ENCODE data around the gene LEMD1. TPM values are rescaled to one million over a fixed set of nuclear protein-coding genes. Genes with fewer than 3 reads are reported as not detected.
A peak's percentile ranks its signal among the peaks of the same experiment; 100 is the strongest.
"Not testable (repeated sequence)": the region's sequence is repeated elsewhere in the genome, so short reads cannot be mapped to it uniquely, and the experiment has no call there.

Gene LEMD1
- total RNA-seq, 2 donors from 2014 or later = 3.1 TPM; not detected in 1

DNA sequence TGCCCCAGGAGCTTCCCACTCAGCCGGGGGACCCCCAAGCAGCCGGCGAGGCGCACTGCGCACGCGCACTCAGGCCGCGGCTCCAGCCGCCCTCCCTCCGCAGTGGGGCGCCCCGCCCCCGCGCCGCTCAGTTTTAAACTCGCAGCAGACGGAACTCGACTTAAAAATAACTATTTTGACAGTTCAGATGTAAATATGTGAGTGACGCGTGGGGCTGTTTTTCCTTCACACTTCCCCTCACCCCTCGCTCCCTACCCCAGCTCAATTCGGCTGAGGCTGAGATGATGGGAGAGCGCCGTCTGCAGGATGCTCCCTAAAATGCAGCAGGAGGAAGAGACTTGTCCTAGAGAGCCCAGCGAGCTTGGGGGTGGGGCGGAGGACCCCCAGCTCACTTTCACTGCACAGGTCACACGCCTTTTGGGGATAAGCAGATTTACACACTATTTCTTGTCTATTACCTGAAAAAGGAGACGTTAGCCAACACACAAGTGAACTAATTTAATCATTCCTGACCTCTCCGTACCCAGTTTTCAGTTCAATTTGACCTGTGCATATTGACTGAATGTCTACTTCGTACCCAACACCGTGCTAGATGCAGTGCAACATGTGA is 8.9 kb upstream of the LEMD1 start:
- no peak overlapping the region for H3K27ac Mint-ChIP-seq
- H3K4me3 Mint-ChIP-seq = peak overlapping the region; percentile 85 to 87
- H3K4me1 Mint-ChIP-seq (ENCODE audit: low read depth) = peaks cover 8% of the 10 kb centered on the region
- peaks cover 8% of the 10 kb centered on the region for H3K27me3 Mint-ChIP-seq (ENCODE audit: low read depth)
- peak; percentile 70 to 76 for ATAC-seq (replicated peaks in 1 of 2)
- H3K9me3 Mint-ChIP-seq = no peaks in the 10 kb centered on the region
- H3K36me3 Mint-ChIP-seq (ENCODE audit: insufficient read depth in 2 of 2) = no peaks in the 10 kb centered on the region
- DNase-seq = peak; percentile 57 to 64

DNA sequence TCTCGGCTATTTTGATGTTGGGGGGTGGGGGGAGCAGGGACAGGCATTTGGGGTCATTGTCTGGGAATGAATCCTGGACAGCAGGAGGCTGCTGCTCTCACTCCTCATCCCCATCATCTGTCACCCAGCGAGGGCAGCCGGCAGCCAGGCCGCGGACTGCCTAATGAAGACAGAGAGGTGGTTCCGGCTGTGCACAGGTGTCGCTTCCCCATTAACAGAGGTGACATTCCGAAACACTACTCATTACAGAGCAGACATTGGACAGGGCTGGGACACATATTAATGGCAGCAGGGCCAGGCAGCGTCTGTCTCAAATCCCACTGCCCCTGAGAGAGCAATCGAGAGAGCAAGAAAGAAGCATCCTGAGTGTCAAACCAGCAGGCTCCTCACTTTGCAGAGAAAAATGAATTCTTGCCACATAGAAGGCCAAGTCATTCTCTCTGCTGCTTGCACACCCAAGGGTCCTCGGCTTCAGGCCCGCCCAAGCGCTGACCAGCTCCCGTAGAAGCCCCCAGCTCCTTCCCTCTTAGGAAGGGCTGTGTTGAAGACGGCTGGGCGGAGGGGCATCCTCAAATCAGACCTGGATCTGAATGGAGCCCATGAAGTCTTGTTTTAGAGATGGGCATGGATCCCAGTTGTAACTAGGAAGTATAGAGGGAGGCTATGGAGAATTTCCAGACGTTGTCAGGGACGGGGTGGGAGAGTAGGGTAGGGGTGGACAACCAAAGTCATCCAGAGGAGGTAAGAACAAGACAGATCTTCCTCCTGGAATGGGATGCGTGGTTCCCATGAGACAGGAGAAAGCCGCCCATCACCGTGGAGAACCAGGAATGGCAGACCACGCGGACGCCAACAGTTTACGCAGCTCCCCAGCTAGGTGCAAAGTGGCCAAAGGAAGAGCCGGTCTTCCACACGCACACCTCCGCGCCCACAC is 8.2 kb upstream of the LEMD1 start:
- Mint-ChIP-seq H3K9me3 (no peaks in the 10 kb centered on the region), H3K27ac (no peak overlapping the region), H3K27me3 (ENCODE audit: low read depth) (peaks cover 8% of the 10 kb centered on the region), H3K4me3 (peak overlapping the region; percentile 85 to 87), H3K4me1 (ENCODE audit: low read depth) (peaks cover 8% of the 10 kb centered on the region), H3K36me3 (ENCODE audit: insufficient read depth in 2 of 2) (no peaks in the 10 kb centered on the region)
- ATAC-seq (replicated peaks in 1 of 2) = no peak
- no peak for DNase-seq

DNA sequence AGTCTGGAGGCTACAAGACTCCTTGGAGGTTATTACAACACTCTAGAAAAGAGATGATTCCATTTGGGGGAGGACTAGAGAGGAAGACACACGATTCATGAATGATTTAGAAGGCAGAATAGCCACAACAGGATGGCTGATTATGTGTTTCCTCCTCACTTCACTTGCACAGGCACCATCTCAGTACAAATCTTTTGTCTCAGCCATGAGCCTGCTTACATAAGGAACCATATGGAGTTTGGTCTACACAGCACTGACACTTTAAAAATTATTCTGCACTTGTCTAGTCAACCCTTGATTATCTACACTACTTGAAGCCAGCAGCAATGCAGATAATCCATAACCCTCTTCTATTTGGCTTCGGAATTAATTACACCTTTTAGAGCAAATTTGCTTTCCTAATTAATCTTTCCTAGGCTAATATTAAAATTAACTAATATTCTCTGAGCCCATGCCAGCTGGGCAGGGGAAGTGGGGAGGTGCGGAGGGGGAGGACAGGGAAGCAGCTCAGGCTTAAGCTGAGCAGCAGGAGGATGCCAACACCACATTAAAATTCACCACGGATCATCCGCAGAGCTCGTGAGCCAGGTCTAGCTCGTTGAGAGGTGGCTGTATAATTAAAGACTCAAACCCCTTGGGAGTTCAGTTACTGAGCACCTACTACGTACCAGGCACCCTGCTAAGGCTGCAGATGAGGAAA is 3.2 kb upstream of the LEMD1 start:
- no peaks in the 10 kb centered on the region for H3K9me3 Mint-ChIP-seq
- no peaks in the 10 kb centered on the region for H3K4me1 Mint-ChIP-seq (ENCODE audit: low read depth)
- ATAC-seq (replicated peaks in 1 of 2) (no peak), DNase-seq (no peak)
- H3K36me3 Mint-ChIP-seq (ENCODE audit: insufficient read depth in 2 of 2) = no peaks in the 10 kb centered on the region
- H3K4me3 Mint-ChIP-seq = no peak overlapping the region
- H3K27me3 Mint-ChIP-seq (ENCODE audit: low read depth) = peaks cover 40% of the 10 kb centered on the region
- no peak overlapping the region for H3K27ac Mint-ChIP-seq

DNA sequence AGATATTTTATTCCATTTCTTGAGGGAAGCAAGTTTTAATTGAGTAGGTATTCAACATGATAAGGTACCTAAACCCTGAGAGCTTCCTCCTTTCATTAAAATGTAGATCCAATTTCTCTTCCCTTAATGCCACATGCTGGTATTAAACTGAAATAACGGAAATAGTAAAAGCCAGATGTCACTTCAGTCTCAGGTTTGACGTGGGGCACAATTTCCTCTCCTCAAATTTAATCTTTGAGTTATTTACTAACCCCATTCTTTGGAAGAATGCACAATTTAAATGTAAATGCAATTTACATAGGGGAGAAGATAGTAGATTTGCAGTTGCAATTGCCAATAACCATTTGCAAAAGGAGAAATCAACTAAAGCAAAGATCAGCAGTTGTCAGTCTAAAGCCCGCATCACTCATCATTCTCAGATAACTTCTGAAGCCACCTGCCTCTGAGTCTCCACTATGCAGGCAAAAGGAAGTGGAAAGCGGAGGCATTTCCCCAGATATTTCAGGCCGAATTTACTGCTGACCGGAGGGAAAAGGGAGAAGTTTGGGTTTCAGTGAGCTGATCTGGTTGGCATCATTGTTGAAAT is 2.1 kb upstream of the LEMD1 start:
- H3K4me1 Mint-ChIP-seq (ENCODE audit: low read depth) = no peaks in the 10 kb centered on the region
- no peak overlapping the region for H3K27ac Mint-ChIP-seq
- ATAC-seq (replicated peaks in 1 of 2) = no peak
- DNase-seq = no peak
- peaks cover 42% of the 10 kb centered on the region for H3K27me3 Mint-ChIP-seq (ENCODE audit: low read depth)
- H3K4me3 Mint-ChIP-seq = no peak overlapping the region
- H3K9me3 Mint-ChIP-seq = no peaks in the 10 kb centered on the region
- H3K36me3 Mint-ChIP-seq (ENCODE audit: insufficient read depth in 2 of 2) = no peaks in the 10 kb centered on the region

DNA sequence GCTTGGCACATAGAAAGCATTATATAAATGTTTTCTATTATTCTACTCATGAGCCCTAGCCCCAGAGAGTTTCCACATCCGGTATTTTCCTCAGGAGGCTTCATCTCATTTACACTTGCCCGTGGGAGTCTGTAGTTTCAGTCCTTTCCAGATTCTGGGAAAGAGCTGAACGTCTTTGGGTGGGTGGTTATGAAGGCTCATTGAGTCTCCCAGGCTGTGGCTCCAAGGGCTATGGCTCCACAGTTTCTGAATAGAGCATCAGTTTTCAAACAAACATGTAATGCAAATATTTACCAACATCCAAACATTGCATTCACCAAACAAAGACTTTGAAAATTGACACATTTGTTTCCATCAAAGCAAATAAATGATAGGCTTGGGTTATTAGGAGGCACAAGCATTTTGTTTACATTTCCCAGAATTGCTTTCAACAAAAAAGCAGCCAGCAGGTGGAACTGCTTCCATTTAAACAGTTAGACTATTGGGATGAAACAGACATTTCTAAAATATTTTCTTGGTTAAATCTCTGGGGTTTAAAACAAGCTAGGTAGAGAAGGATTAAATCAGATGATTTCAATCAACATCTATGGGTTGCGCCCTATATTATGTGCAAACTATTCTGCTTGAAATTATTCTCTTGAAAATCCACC is 1.3 kb upstream of the LEMD1 start:
- no peak for DNase-seq
- Mint-ChIP-seq H3K4me1 (ENCODE audit: low read depth) (no peaks in the 10 kb centered on the region), H3K9me3 (no peaks in the 10 kb centered on the region), H3K36me3 (ENCODE audit: insufficient read depth in 2 of 2) (no peaks in the 10 kb centered on the region), H3K27ac (no peak overlapping the region), H3K4me3 (no peak overlapping the region), H3K27me3 (ENCODE audit: low read depth) (peaks cover 42% of the 10 kb centered on the region)
- ATAC-seq (replicated peaks in 1 of 2) = no peak

DNA sequence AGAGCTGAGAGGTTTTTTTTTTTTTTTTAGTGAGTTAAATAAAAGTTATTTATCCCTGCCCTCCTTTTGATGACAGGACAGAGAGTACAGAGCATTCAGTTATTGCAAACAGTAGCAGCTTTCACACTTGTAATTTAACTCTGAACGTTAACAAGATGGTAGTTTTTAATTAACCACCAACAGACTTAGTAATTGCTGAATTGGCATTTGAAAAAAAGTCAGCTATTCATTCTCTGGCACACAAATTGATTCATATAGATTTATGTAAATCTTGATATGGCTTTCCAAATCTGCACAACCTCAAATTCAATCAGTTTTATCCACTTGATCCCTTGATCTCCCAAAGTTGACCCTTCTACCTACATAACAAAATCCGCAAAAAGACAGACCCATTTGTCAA is 918 bp downstream of the LEMD1 start:
- DNase-seq (no peak), ATAC-seq (replicated peaks in 1 of 2) (no peak)
- Mint-ChIP-seq H3K27me3 (ENCODE audit: low read depth) (peaks cover 42% of the 10 kb centered on the region), H3K27ac (no peak overlapping the region), H3K4me1 (ENCODE audit: low read depth) (no peaks in the 10 kb centered on the region), H3K4me3 (no peak overlapping the region), H3K36me3 (ENCODE audit: insufficient read depth in 2 of 2) (no peaks in the 10 kb centered on the region), H3K9me3 (no peaks in the 10 kb centered on the region)

DNA sequence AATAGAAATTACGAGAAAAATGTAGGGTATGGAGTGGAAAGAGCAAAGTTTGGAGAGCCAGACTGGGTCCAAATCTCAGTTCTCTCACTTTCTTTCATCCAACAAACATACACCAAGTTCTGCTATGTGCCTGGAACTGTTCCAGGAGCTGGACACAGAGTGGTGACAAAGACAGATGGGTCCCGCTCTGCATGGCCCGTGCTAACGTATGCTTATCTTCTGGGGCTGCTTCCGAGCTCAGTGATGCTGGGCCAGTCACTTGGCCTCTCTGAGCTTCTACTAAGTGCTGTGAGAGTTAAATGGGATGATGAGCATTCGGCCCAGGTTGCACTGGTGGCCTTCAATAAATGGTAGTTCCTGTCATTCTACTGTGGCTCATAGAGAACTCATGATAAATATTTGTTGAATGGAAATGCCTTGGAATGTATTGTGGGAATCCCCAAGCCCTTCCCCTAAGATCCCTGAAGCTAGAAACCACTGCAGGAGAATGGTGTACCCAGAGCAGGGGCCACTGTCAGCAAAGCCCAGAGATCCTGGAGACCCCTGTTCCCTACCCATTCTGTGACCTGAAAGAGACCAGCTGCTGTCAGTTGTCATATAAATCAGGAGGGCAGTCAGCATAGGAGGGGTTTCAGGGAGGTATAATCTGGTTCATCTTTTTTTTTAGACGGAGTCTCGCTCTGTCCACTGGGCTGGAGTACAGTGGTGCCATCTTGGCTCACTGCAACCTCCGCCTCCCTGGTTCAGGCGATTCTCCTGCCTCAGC is 3.8 kb downstream of the LEMD1 start:
- Mint-ChIP-seq H3K36me3 (ENCODE audit: insufficient read depth in 2 of 2) (no peaks in the 10 kb centered on the region), H3K4me3 (no peak overlapping the region), H3K27ac (no peak overlapping the region), H3K4me1 (ENCODE audit: low read depth) (no peaks in the 10 kb centered on the region), H3K27me3 (ENCODE audit: low read depth) (peaks cover 28% of the 10 kb centered on the region), H3K9me3 (no peaks in the 10 kb centered on the region)
- no peak for DNase-seq
- ATAC-seq (replicated peaks in 1 of 2) = no peak

DNA sequence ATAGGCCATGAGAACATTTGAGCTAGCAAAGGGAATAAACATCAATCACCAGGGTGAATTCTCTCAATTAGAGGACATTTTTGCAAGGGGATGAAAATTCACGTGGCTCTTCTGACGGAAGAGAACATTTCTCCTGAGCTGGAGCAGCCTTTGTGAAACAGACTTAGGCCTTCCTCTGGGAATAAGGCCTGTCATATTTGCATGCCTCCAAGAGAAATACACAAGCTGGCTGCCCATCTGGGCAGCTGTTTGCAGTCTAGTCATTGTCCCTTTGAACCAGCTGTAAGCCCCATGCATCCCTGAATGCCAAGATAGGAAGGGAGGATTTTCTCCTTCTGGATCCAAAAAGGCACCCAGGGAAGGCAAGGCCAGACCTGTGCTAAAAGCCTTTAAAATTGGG is 5.5 kb downstream of the LEMD1 start:
- no peaks in the 10 kb centered on the region for H3K9me3 Mint-ChIP-seq
- no peaks in the 10 kb centered on the region for H3K4me1 Mint-ChIP-seq (ENCODE audit: low read depth)
- H3K27me3 Mint-ChIP-seq (ENCODE audit: low read depth) = peaks cover 15% of the 10 kb centered on the region

DNA sequence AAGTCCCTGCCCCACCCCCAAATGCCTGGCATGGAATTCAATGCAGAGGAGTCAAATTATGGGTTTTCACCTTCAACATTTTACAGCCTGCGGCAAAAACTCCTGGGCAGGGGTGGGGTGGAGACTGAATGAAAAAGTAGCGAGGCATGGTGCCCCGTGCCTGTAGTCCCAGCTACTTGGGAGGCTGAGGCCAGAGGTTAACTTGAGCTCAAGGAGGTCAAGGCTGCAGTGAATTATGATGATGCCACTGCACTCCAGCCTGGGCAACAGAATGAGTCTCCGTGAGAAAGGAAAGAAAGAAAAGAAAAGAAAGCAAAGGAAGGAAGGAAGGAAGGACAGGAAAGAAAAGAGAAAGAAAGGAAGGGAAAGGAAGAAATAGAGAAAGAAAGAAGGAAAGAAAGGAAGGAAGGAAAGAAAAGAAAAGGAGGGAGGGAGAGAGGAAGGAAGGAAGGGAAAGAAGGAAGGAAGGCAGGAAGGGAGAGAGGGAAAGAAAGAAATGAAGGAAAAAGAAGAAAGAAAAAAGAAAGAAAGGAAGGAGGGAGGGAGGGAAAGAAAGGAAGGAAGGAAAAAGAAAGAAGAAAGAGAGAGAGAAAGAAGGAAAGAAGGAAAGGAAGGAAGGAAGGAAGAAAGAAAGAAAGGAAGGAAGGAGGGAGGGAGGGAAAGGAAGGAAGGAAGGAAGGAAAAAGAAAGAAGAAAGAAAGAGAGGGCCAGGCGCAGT is 11.1 kb downstream of the LEMD1 start:
- ATAC-seq (replicated peaks in 1 of 2) = no peak
- H3K27ac Mint-ChIP-seq = no peak overlapping the region
- H3K36me3 Mint-ChIP-seq (ENCODE audit: insufficient read depth in 2 of 2) = peaks cover 0 to 1% of the 10 kb centered on the region in 2 donors
- H3K9me3 Mint-ChIP-seq = no peaks in the 10 kb centered on the region
- no peak for DNase-seq
- no peaks in the 10 kb centered on the region for H3K4me1 Mint-ChIP-seq (ENCODE audit: low read depth)
- H3K4me3 Mint-ChIP-seq = no peak overlapping the region
- peaks cover 14% of the 10 kb centered on the region for H3K27me3 Mint-ChIP-seq (ENCODE audit: low read depth)

More for the DNA sequence above, 5.5 kb downstream of the LEMD1 start:
- H3K4me3 Mint-ChIP-seq = no peak overlapping the region
- H3K27ac Mint-ChIP-seq = no peak overlapping the region
- DNase-seq = no peak
- ATAC-seq (replicated peaks in 1 of 2) = no peak
- H3K36me3 Mint-ChIP-seq (ENCODE audit: insufficient read depth in 2 of 2) = no peaks in the 10 kb centered on the region

DNA sequence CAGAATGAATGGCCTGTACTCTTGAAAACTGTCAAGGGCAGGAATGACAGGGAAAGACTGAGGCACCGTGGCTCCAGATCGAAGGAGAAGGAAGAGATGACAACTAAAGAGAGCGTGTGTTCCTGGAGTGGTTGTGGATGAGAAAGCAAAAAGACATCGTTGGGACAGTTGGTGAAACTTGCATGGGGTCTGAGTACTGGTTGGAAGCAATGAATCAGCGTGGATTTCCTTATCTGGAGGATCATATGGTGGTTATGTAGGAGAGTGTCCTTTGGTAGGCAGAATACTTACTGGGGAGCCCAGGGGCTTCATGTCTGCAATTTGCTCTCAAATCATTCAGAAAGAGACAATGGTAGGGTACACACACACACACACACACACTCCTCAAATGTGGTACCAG is 13.9 kb downstream of the LEMD1 start:
- H3K27ac Mint-ChIP-seq = no peak overlapping the region
- no peak for ATAC-seq (replicated peaks in 1 of 2)

DNA sequence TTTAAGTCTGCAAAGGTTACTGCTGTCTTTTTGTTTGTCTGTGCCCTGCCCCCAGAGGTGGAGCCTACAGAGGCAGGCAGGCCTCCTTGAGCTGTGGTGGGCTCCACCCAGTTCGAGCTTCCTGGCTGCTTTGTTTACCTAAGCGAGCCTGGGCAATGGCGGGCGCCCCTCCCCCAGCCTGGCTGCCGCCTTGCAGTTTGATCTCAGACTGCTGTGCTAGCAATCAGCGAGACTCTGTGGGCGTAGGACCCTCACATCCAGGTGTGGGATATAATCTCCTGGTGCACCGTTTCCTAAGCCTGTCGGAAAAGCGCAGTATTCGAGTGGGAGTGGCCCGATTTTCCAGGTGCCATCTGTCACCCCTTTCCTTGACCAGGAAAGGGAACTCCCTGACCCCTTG is 15.6 kb downstream of the LEMD1 start:
- H3K27ac Mint-ChIP-seq; H3K4me1 Mint-ChIP-seq (ENCODE audit: low read depth); H3K36me3 Mint-ChIP-seq (ENCODE audit: insufficient read depth in 2 of 2); DNase-seq; H3K9me3 Mint-ChIP-seq; ATAC-seq (replicated peaks in 1 of 2); H3K4me3 Mint-ChIP-seq: not testable (repeated sequence)
- H3K27me3 Mint-ChIP-seq (ENCODE audit: low read depth) = peaks cover 14% of the 10 kb centered on the region

More for the DNA sequence above, 13.9 kb downstream of the LEMD1 start:
- Mint-ChIP-seq H3K4me1 (ENCODE audit: low read depth) (no peaks in the 10 kb centered on the region), H3K36me3 (ENCODE audit: insufficient read depth in 2 of 2) (peaks cover 3 to 5% of the 10 kb centered on the region in 2 donors), H3K4me3 (no peak overlapping the region), H3K9me3 (peaks cover 0 to 2% of the 10 kb centered on the region in 2 donors), H3K27me3 (ENCODE audit: low read depth) (peaks cover 14% of the 10 kb centered on the region)
- no peak for DNase-seq

Data from activated T-cell treated with anti-CD3 and anti-CD28 coated beads, Interleukin-2, amount 50 U/mL, for 72 hours (primary cell).